ENCODE measurements around the gene TAP1.

GRCh38 chr6:32815996-32816395 is 37.5 kb downstream of the TAP1 start:
- TF ChIP-seq ZNF274 (IDR thresholded peaks at IDR 0.05; ENCODE audit: low read depth, low read length) (no peak), YY1 (IDR thresholded peaks at IDR 0.05; ENCODE audit: insufficient read depth, insufficient read length) (no peak)
